Heart right ventricle (tissue), 16 donors: ENCODE results near the gene GRID1. TPM values are rescaled to one million over a fixed set of nuclear protein-coding genes. Genes with fewer than 3 reads are reported as not detected.

Experiments used
- ATAC-seq, 8 donors: fragments of 200-7000 bp; cut with Tn5 transposase; one replicate each; pipeline ENCODE4 v1.9.1; 2020; ENCODE audit warnings: mild to moderate bottlenecking in 8 of 8, moderate library complexity in 8 of 8, moderate number of reproducible peaks in 1 of 8
- DNase-seq, 2 donors: peaks; one replicate each; pipeline ENCODE4 v3.0.0-alpha.2; 2020
- H3K27ac ChIP-seq, 10 donors: fragments of 200-600 bp; sonication (generic) in 2 of 10; one replicate each; pipeline versions ENCODE4 v1.5.0 to v1.8.0; 2020 to 2022; ENCODE audit warnings: mild to moderate bottlenecking in 3 of 10
- H3K27me3 ChIP-seq, 7 donors: fragments of 200-600 bp; one replicate each; pipeline ENCODE4 v1.8.0; 2021 to 2022; ENCODE audit warnings: mild to moderate bottlenecking in 2 of 7
- H3K36me3 ChIP-seq, 9 donors: fragments of 200-600 bp; sonication (generic) in 1 of 9; one replicate each; pipeline versions ENCODE4 v1.5.0 to v1.8.0; 2020 to 2022; ENCODE audit warnings: mild to moderate bottlenecking in 2 of 9
- H3K4me1 ChIP-seq, 9 donors: fragments of 200-600 bp; sonication (generic) in 1 of 9; one replicate each; pipeline versions ENCODE4 v1.5.0 to v1.8.0; 2020 to 2022; ENCODE audit warnings: mild to moderate bottlenecking in 4 of 9
- H3K4me3 ChIP-seq, 10 donors: fragments of 200-600 bp; sonication (generic) in 2 of 10; one replicate each; pipeline versions ENCODE4 v1.5.0 to v1.8.0; 2020 to 2022; ENCODE audit warnings: mild to moderate bottlenecking in 7 of 10, moderate library complexity in 2 of 10
- H3K9me3 ChIP-seq, 11 donors: fragments of 200-600 bp in 10 of 11; sonication (generic) in 2 of 11; one replicate each; pipeline versions ENCODE4 v1.5.0 to v1.8.0; 2013 to 2022; ENCODE audit warnings: mild to moderate bottlenecking in 2 of 11, control low read depth in 1 of 11, moderate library complexity in 1 of 11
- WGBS, 2 donors: extraction: QIAGEN DNeasy Blood & Tissue Kit; methylation state at CpG; one replicate each; pipeline ENCODE4 v1.1.7; 2013; ENCODE audit warnings: inconsistent platforms in 1 of 2; 5-methylcytosine and 5-hydroxymethylcytosine counted together
- intact Hi-C, 10 donors: fragments of 100-400 bp; cut with DNase I; formaldehyde crosslinking; loops; one replicate each; pipeline versions ENCODE4 v1.11.1 to v1.14.2; 2022
- polyA plus RNA-seq, 2 donors: library from polyadenylated mRNA; stranded (reverse); fragments of 200-250 nt; gene quantifications; one replicate each; pipeline ENCODE4 v1.2.3, GENCODE V29; 2013
- total RNA-seq, 10 donors: library from RNA; stranded (reverse); fragmentation: NEBNext Ultra II Directional in 3 of 10; extraction: Animal tissue kit (Norgen Biotek cat#: 25700) in 3 of 10; gene quantifications; one replicate each; pipeline versions ENCODE4 v1.2.1 to v1.2.4, GENCODE V29; 2021 to 2023
- TF ChIP-seq, protein P1 (sequence below), 9 donors: fragments of 200-600 bp; sonication (generic) in 2 of 9; IDR thresholded peaks; one replicate each; pipeline versions ENCODE4 v1.5.0 to v1.8.0; 2021 to 2022; ENCODE audit warnings: antibody characterized with exemption in 9 of 9, mild to moderate bottlenecking in 5 of 9, moderate library complexity in 1 of 9
- donor health status: Arrhythmogenic right ventricular cardiomyopathy.
- donor health status: ischemic (EF 13 %, LVEDD 7.1; RV severe dilation, severe dysfunction).
- donor health status: healthy with polysubstance abuse.
- donor health status: DM: no; HTN: yes; CAD: no.
- donor health status: DM: no; HTN: no; CAD: no.
- donor health status: ischemic (EF 25% LVEDD 6.9; RV normal size, moderate dysfunction).
- donor health status: ischemic (EF 25% LVEDD 5.7; RV mildly dilated, moderate dysfunction).
- donor health status: healthy.
- donor health status: DM: yes; HTN: yes; CAD: no.
- donor health status: Ischemic cardiomyopathy.
- donor health status: ischemic (EF 35%, LVEDD 5.7; RV mildly dilated, moderate dysfunction).
- donor health status: nonischemic (EF 11% LVEDD 7.7; RV severe dilation, severe dysfunction).
- donor health status: DM: yes; HTN: yes; CAD: no.
- donor health status: PGD.
- donor health status: ischemic (EF 29% LVEDD 5.4; RV normal size, mild dysfunction).
- donor health status: nonischemic (EF 23%, LVEDD 6.1; RV moderate dilation, normal function).

Gene GRID1
- total and polyA plus RNA-seq, 12 donors, result 0.44 to 3.4 (median 1.5) TPM

DNA sequence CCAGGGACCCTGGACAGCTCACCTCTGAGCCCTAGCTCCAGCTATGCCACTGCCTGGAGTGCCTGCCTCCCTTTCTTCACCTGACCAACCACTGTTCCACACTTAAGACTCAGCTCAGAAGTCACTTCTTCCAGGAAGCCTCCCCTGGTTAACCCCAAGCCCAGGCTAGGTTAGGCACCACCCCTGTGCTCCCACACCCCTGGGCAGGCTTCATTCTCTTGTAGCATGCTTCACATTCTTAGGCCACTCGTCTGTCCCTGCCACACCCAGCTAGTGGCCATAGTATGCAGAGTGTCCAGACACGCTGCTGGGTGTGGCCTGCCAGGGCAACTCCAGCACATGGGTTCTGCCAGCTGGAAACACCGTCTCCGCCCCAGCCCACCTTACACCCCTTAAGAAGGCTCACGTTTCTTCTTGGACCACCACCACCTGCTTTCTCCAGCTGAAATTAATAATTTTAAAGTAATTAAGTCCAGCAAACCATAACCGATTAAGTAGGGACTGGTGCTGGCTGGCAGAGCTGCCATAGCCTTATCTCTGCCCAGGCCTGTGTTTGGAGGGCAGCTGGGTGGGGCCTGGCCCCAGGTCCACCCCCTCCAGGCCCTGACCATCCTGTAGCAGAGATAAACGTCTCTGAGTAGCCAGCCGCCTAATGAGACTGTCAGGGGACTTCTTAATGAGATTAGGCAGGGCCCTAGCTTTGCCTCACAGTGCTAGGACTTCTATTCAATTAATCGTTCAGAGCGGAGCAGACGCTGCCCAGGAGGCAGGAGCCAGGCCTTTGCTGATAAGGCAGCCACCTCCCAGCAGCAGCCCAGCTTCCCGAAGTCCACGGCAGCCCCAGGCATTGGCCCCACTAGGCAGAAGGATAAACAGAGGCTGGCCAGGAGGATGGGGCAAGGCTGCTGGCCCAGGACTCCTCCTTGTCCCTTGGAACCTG, 20.5 kb downstream of the GRID1 start:
- 37 to 43% methylated on average over 13 of the region's 13 CpGs for WGBS, 2 donors
- Histone ChIP-seq H3K4me3 (no peak overlapping the region), H3K27ac (no peak overlapping the region), H3K4me1 (peaks cover 0 to 22% (median 0%) of the 10 kb centered on the region in 9 donors), H3K27me3 (peaks cover 0 to 7% (median 0%) of the 10 kb centered on the region in 7 donors), H3K36me3 (no peaks in the 10 kb centered on the region), H3K9me3 (no peaks in the 10 kb centered on the region)
- intact Hi-C loops, result no loop called here
- peak in 3 of 8 donors; percentile 28 to 60 (median 55) for ATAC-seq
- no peak for DNase-seq
- TF ChIP-seq, protein P1, sequence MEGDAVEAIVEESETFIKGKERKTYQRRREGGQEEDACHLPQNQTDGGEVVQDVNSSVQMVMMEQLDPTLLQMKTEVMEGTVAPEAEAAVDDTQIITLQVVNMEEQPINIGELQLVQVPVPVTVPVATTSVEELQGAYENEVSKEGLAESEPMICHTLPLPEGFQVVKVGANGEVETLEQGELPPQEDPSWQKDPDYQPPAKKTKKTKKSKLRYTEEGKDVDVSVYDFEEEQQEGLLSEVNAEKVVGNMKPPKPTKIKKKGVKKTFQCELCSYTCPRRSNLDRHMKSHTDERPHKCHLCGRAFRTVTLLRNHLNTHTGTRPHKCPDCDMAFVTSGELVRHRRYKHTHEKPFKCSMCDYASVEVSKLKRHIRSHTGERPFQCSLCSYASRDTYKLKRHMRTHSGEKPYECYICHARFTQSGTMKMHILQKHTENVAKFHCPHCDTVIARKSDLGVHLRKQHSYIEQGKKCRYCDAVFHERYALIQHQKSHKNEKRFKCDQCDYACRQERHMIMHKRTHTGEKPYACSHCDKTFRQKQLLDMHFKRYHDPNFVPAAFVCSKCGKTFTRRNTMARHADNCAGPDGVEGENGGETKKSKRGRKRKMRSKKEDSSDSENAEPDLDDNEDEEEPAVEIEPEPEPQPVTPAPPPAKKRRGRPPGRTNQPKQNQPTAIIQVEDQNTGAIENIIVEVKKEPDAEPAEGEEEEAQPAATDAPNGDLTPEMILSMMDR (IDR thresholded peaks at IDR 0.05), result no peak

DNA sequence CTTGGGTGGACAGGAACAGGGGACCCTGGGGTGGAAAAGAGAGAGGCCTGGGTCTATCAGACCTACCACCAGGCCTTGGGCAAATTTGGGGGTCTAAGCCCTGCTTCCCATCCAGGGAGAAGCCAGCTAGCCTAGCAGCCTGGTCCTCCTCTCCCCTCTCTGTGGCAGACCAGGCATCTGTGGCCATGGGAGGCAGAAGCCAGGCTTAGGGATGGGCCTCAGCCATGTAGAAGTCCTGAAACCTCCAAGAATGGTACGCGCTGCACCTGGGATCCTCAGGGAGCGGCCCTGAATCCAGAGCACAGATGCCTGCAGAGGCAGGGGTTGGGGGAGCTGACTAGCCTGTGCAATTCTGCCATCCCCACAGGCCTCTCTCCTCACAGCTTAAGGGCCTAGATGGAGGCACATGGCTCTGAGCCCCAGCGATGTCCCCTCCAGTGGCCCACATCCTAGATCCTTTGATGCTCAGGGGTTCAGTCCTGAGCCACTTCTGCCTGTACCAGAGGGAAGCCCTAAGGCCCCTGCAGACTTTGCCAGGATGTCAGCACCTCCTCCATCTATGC, 21.2 kb downstream of the GRID1 start:
- no peak for DNase-seq
- H3K9me3 ChIP-seq, result no peaks in the 10 kb centered on the region
- ATAC-seq, result no peak
- TF ChIP-seq, protein P1 (IDR thresholded peaks at IDR 0.05), result no peak
- no peak overlapping the region for H3K4me3 ChIP-seq
- peaks cover 0 to 7% (median 0%) of the 10 kb centered on the region in 7 donors for H3K27me3 ChIP-seq
- intact Hi-C loops, result no loop called here
- H3K4me1 ChIP-seq, result peaks cover 0 to 14% (median 0%) of the 10 kb centered on the region in 9 donors
- 96% methylated on average over 4 of the region's 4 CpGs for WGBS, 2 donors
- no peaks in the 10 kb centered on the region for H3K36me3 ChIP-seq
- no peak overlapping the region for H3K27ac ChIP-seq

DNA sequence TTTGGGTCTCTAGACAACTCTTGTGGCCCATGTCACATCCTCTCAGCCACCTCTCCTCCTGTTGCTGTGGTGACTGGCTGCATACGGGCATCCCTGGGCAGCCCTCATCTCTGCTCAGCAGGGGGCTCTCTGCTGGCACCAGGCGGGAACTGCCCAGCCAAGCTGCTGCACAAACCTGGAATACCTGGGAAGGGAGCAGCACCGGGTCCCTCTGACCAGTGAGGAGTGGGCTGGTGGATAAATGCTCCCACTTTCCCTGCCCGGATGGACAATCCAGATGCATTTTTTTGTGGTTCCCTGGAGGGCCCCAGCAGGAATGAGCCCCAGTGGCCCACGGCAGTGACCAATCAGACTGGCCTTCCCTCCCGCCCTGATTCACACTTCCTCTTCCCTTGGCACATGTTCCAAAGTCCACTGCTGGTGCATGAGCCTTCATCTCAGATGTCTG, 21.9 kb downstream of the GRID1 start:
- 50 to 75% methylated on average over 6 of the region's 6 CpGs for WGBS, 2 donors
- H3K36me3 ChIP-seq, result no peaks in the 10 kb centered on the region
- H3K4me3 ChIP-seq, result no peak overlapping the region
- intact Hi-C loops, result no loop called here
- TF ChIP-seq, protein P1 (IDR thresholded peaks at IDR 0.05), result no peak
- ATAC-seq (no peak), DNase-seq (no peak)
- H3K27ac ChIP-seq, result no peak overlapping the region
- peaks cover 0 to 7% (median 0%) of the 10 kb centered on the region in 7 donors for H3K27me3 ChIP-seq
- peaks cover 0 to 10% (median 0%) of the 10 kb centered on the region in 9 donors for H3K4me1 ChIP-seq
- no peaks in the 10 kb centered on the region for H3K9me3 ChIP-seq

DNA sequence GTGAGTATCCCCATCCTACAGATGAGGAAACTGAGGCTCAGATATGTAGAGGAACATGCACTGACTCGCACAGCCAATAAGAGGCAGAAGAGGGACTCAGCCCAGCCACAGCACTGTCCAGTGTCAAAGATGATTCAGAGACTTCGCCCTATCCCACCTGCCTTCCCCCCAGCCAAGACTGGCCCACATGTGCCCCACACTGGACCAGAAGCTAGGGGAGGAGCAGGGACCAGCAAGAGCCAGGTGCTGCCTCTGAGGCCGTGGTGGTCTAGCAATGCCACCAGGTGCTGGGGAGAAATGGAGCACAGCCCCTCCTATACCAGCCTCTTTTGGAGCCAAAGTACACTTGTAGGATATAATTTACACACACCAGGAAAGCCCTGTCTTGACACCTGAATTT, 22.3 kb downstream of the GRID1 start:
- Histone ChIP-seq H3K4me1 (peaks cover 0 to 10% (median 0%) of the 10 kb centered on the region in 9 donors), H3K36me3 (no peaks in the 10 kb centered on the region), H3K27ac (no peak overlapping the region), H3K9me3 (no peaks in the 10 kb centered on the region), H3K4me3 (no peak overlapping the region), H3K27me3 (peaks cover 0 to 7% (median 0%) of the 10 kb centered on the region in 7 donors)
- intact Hi-C loops, result no loop called here
- no peak for DNase-seq
- TF ChIP-seq, protein P1 (IDR thresholded peaks at IDR 0.05), result no peak
- ATAC-seq, result no peak
- 90 to 91% methylated on average over 3 of the region's 3 CpGs for WGBS, 2 donors
